ENCODE measurements around the gene ZDHHC5.
"Not testable (repeated sequence)": the region's sequence is repeated elsewhere in the genome, so short reads cannot be mapped to it uniquely, and the experiment has no call there.

ZDHHC5 gene

DNA sequence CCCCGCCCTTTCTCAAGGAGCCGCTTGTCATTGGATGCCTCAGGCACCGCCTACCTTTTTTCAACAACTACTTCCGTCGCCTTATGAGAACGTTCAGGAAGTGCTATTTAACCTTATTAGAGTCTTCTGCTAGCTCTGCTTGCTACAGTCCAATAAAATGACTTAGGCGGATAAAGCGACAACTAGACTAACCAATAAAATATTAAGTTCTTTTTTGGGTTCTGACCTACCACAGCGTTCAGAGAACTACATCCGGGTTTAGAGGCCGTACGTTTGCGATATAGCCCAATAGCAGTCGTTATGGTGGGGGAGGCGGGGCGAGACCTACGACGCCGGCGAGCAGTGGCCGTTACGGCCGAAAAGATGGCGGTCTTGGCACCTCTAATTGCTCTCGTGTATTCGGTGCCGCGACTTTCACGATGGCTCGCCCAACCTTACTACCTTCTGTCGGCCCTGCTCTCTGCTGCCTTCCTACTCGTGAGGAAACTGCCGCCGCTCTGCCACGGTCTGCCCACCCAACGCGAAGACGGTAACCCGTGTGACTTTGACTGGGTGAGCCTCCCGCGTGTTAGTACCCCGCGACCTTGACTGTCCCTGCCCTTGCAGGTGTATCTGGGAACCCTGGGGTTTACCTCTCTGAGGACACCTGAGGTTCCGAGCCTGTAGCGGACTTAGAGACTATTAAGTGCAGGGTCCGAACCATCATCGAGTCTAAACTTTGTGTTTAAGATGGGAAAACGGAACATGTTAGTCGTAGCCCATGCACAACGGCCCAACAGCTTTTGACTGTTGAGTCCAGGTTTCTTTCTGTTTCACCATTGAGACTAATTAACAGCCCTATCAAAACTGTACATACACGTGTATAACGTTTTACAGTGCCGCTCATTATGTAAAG lies 44.6 kb downstream of the ZDHHC5 start, which contains the start of gene TMX2:
Gene TMX2, plus strand, starts transcription at position 338 of the 895 bp plus-strand sequence. Its CDS starts 26 bp downstream, at position 364.
- TF ChIP-seq POLR2A (IDR thresholded peaks at IDR 0.05; ENCODE audit: extremely low read depth, insufficient read length): peak; percentile 75
- no peak for TF ChIP-seq CTCF (IDR thresholded peaks at IDR 0.05; ENCODE audit: low read depth, low read length)
- TF ChIP-seq MAX (IDR thresholded peaks at IDR 0.05; ENCODE audit: low read depth, low read length): peak; percentile 83
- peak; percentile 93 for TF ChIP-seq MYC (IDR thresholded peaks at IDR 0.05; ENCODE audit: low read depth, low read length)
- DNase-seq (ENCODE audit: low read depth): peak; percentile 99
- peak within 1 kb of the TSS; percentile 96 for H3K4me3 ChIP-seq (ENCODE audit: low read depth, low read length)

GRCh38 chr11:57713835-57714234 lies 45.9 kb downstream of the ZDHHC5 start:
- TF ChIP-seq MAX (IDR thresholded peaks at IDR 0.05; ENCODE audit: low read depth, low read length) (no peak), CTCF (IDR thresholded peaks at IDR 0.05; ENCODE audit: low read depth, low read length) (no peak), POLR2A (IDR thresholded peaks at IDR 0.05; ENCODE audit: extremely low read depth, insufficient read length) (no peak), MYC (IDR thresholded peaks at IDR 0.05; ENCODE audit: low read depth, low read length) (no peak)
- H3K4me3 ChIP-seq (ENCODE audit: low read depth, low read length): peak overlapping the region; percentile 96
- no peak for DNase-seq (ENCODE audit: low read depth)

DNA sequence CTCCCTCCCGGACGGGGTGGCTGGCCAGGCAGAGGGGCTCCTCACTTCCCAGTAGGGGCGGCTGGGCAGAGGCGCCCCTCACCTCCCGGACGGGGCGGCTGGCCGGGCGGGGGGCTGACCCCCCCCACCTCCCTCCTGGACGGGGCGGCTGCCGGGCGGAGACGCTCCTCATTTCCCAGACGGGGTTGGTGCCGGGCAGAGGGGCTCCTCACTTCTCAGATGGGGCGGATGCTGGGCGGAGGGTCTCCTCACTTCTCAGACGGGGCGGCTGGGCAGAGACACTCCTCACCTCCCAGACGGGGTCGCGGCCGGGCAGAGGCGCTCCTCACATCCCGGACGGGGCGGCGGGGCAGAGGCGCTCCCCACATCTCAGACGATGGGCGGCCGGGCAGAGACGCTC lies 48.8 kb downstream of the ZDHHC5 start:
- DNase-seq (ENCODE audit: low read depth); H3K4me3 ChIP-seq (ENCODE audit: low read depth, low read length): not testable (repeated sequence)

DNA sequence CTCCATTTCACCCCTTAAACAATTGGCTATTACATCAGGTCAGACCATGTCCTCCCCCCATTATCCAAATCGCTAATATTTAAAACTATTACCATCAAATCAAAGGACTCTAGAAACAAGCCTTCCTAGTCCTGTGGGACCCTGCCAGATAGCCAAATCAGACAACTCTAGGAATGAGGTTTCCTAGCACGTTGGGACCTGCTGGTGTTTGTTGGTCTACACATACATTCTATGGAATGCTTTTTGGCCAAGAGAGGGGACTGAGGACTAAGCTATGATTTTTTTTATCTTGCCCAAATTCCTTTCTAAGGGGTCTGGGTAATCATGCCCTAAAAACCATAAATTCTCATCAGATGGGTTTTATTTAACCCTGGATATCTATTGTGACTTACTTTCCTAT lies 59.3 kb downstream of the ZDHHC5 start:
- no peak for DNase-seq (ENCODE audit: low read depth)
- no peak overlapping the region for H3K4me3 ChIP-seq (ENCODE audit: low read depth, low read length)
- TF ChIP-seq MAX (IDR thresholded peaks at IDR 0.05; ENCODE audit: low read depth, low read length): no peak
- no peak for TF ChIP-seq MYC (IDR thresholded peaks at IDR 0.05; ENCODE audit: low read depth, low read length)
- TF ChIP-seq POLR2A (IDR thresholded peaks at IDR 0.05; ENCODE audit: extremely low read depth, insufficient read length): no peak
- TF ChIP-seq CTCF (IDR thresholded peaks at IDR 0.05; ENCODE audit: low read depth, low read length): no peak

GRCh38 chr11:57728829-57729228 lies 60.9 kb downstream of the ZDHHC5 start:
- DNase-seq (ENCODE audit: low read depth): no peak
- H3K4me3 ChIP-seq (ENCODE audit: low read depth, low read length): no peak overlapping the region
- TF ChIP-seq MYC (IDR thresholded peaks at IDR 0.05; ENCODE audit: low read depth, low read length) (no peak), POLR2A (IDR thresholded peaks at IDR 0.05; ENCODE audit: extremely low read depth, insufficient read length) (no peak), CTCF (IDR thresholded peaks at IDR 0.05; ENCODE audit: low read depth, low read length) (no peak), MAX (IDR thresholded peaks at IDR 0.05; ENCODE audit: low read depth, low read length) (no peak)

- TF ChIP-seq MYC (IDR thresholded peaks at IDR 0.05; ENCODE audit: low read depth, low read length) (no peak), MAX (IDR thresholded peaks at IDR 0.05; ENCODE audit: low read depth, low read length) (no peak), POLR2A (IDR thresholded peaks at IDR 0.05; ENCODE audit: extremely low read depth, insufficient read length) (no peak), CTCF (IDR thresholded peaks at IDR 0.05; ENCODE audit: low read depth, low read length) (no peak)
- no peak for DNase-seq (ENCODE audit: low read depth)
- H3K4me3 ChIP-seq (ENCODE audit: low read depth, low read length): no peak overlapping the region
Observed at GRCh38 chr11:57729479-57729878, 61.6 kb downstream of the ZDHHC5 start.
